ENCODE results near the gene AKAP10. TPM values are rescaled to one million over a fixed set of nuclear protein-coding genes. Genes with fewer than 3 reads are reported as not detected.
A peak's percentile ranks its signal among the peaks of the same experiment; 100 is the strongest.

Gene AKAP10
- total and polyA plus RNA-seq, 2 of the 8 experiments (the other 6 are each of a cell fraction or from before 2014, with no cell fraction given), result 13.3 to 27.0 TPM

DNA sequence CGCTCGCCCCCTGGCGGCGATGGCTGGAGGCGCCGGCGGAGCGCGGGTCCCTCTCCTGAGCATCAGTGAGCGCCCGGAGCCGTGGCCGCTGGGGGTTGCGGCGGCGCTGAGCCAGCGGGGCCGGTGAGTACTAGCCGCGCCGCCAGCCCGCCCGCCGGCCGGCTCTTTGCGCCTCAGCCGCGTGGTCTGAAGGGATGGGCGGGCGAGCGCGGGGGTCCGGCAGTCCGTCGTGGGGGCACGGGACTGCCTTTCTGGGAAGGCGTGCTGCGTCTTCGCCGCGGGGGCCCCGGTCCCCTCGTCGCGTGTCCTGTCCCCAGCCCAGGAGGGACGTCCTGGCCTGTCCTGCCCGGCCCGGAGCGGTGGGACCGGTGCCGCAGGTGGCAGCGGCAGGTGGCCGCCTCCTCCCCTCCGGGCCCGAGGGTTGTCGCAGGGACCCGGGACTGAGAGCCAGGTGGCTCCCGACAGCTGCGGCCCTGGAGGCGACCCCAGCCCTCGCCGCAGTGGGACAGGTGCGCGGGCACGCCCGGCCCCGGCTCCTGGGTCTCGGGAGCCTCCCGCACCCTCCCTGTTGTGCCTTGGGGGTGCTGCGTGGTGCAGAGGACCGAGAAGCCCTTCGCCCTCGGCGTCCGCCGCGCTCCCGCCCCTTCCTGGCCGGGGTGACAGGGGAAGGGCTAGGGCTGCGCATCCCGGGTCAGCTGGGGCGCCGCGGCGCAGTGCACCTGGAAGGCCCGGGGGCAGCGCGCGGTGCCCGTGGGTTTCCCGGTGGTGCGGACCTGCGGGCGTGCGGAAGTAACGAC is 31.9 kb upstream of the AKAP10 start, which contains the start of gene SPECC1 (continued):
- TF ChIP-seq SP2 (IDR thresholded peaks at IDR 0.05; ENCODE audit: low read length) (no peak), JUND (IDR thresholded peaks at IDR 0.05; ENCODE audit: low read length) (no peak; the same call in 1 of the 2 replicates), PHF8 (conservative IDR thresholded peaks at IDR 0.05; ENCODE audit: low read depth, low read length) (peak; percentile 30; the same call in 1 of the 2 replicates), CBX5 (IDR thresholded peaks at IDR 0.05; ENCODE audit: low read depth, low read length) (no peak), ASH2L (IDR thresholded peaks at IDR 0.05; ENCODE audit: low read length) (no peak), TCF12 (IDR thresholded peaks at IDR 0.05; ENCODE audit: low read depth, low read length) (no peak), MAFK (IDR thresholded peaks at IDR 0.05; ENCODE audit: low read depth, low read length) (no peak), TBP (IDR thresholded peaks at IDR 0.05; ENCODE audit: low read depth, low read length) (no peak; the same call in 1 of the 2 replicates), TAF1 (IDR thresholded peaks at IDR 0.05; ENCODE audit: low read depth, low read length) (peak; percentile 61), TAF7 (optimal IDR thresholded peaks at IDR 0.05; ENCODE audit: borderline replicate concordance, low read depth, low read length) (peak; percentile 35), CREB1 (IDR thresholded peaks at IDR 0.05) (peak; percentile 23; the same call in 1 of the 2 replicates), RAD21 (IDR thresholded peaks at IDR 0.05 in 1 of 2, conservative IDR thresholded peaks at IDR 0.05 in 1 of 2; ENCODE audit: low read depth in 2 of 2, low read length in 2 of 2) (peak; percentile 15 to 47; a peak in 3 of 4 replicates), EZH2 (IDR thresholded peaks at IDR 0.05; ENCODE audit: low read depth, low read length, severe bottlenecking) (no peak), BACH1 (IDR thresholded peaks at IDR 0.05; ENCODE audit: low read length) (no peak), EGR1 (IDR thresholded peaks at IDR 0.05; ENCODE audit: borderline replicate concordance, low read depth, low read length) (no peak), SP1 (IDR thresholded peaks at IDR 0.05; ENCODE audit: low read depth, low read length) (no peak), POLR2AphosphoS5 (IDR thresholded peaks at IDR 0.05; ENCODE audit: low read depth, low read length) (no peak), EP300 (IDR thresholded peaks at IDR 0.05; ENCODE audit: borderline replicate concordance in 1 of 2, low read depth in 2 of 2, low read length in 2 of 2) (peak in 1 of 2 experiments; percentile 13; a peak in 1 of 3 replicates), CHD2 (IDR thresholded peaks at IDR 0.05; ENCODE audit: low read length) (no peak), FOSL1 (IDR thresholded peaks at IDR 0.05; ENCODE audit: insufficient read depth, low read depth, low read length) (no peak), POU5F1 (IDR thresholded peaks at IDR 0.05; ENCODE audit: low read depth, low read length) (no peak)
- TF ChIP-seq, protein P1, sequence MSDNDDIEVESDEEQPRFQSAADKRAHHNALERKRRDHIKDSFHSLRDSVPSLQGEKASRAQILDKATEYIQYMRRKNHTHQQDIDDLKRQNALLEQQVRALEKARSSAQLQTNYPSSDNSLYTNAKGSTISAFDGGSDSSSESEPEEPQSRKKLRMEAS (IDR thresholded peaks at IDR 0.05), result peak; percentile 67
- TF ChIP-seq, protein P2, sequence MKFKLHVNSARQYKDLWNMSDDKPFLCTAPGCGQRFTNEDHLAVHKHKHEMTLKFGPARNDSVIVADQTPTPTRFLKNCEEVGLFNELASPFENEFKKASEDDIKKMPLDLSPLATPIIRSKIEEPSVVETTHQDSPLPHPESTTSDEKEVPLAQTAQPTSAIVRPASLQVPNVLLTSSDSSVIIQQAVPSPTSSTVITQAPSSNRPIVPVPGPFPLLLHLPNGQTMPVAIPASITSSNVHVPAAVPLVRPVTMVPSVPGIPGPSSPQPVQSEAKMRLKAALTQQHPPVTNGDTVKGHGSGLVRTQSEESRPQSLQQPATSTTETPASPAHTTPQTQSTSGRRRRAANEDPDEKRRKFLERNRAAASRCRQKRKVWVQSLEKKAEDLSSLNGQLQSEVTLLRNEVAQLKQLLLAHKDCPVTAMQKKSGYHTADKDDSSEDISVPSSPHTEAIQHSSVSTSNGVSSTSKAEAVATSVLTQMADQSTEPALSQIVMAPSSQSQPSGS (IDR thresholded peaks at IDR 0.05; ENCODE audit: low read length), result no peak

Measured in H1 (cell line).